Omental fat pad (tissue), 4 donors: Measurements from ENCODE around the gene PRKX. TPM values are rescaled to one million over a fixed set of nuclear protein-coding genes. Genes with fewer than 3 reads are reported as not detected.

ENCODE experiments used
- ATAC-seq: fragments of 150-250 bp; one replicate; pipeline ENCODE4 v1.9.1; 2016; ENCODE audit warnings: mild to moderate bottlenecking, moderate library complexity; ENCODE audit not compliant: low FRiP score
- DNase-seq: peaks from one replicate; pipeline ENCODE4 v3.0.0-alpha.2; 2019; ENCODE audit warnings: low spot score
- total RNA-seq, 4 donors: library from RNA; depleted of rRNA; stranded (reverse); fragments of >200 nt; gene quantifications; one replicate each; pipeline ENCODE4 v1.1.0, GENCODE V29; 2016
- TF ChIP-seq, protein P1 (sequence below), 3 donors: fragments of 450-650 bp; IDR thresholded peaks; one replicate each; pipeline ENCODE4 v1.5.1; 2016 to 2017; ENCODE audit warnings: antibody characterized with exemption in 3 of 3, mild to moderate bottlenecking in 3 of 3, moderate library complexity in 2 of 3

PRKX gene
- total RNA-seq, 4 donors from 2014 or later: 8.9 to 31.4 (median 17.5) TPM

- no peak for DNase-seq
- TF ChIP-seq, protein P1, sequence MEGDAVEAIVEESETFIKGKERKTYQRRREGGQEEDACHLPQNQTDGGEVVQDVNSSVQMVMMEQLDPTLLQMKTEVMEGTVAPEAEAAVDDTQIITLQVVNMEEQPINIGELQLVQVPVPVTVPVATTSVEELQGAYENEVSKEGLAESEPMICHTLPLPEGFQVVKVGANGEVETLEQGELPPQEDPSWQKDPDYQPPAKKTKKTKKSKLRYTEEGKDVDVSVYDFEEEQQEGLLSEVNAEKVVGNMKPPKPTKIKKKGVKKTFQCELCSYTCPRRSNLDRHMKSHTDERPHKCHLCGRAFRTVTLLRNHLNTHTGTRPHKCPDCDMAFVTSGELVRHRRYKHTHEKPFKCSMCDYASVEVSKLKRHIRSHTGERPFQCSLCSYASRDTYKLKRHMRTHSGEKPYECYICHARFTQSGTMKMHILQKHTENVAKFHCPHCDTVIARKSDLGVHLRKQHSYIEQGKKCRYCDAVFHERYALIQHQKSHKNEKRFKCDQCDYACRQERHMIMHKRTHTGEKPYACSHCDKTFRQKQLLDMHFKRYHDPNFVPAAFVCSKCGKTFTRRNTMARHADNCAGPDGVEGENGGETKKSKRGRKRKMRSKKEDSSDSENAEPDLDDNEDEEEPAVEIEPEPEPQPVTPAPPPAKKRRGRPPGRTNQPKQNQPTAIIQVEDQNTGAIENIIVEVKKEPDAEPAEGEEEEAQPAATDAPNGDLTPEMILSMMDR (IDR thresholded peaks at IDR 0.05): no peak
- ATAC-seq: no peak
Measured at GRCh38 chrX:3599802-3600430, 113.5 kb downstream of the PRKX start.

- TF ChIP-seq, protein P1 (IDR thresholded peaks at IDR 0.05): no peak
- ATAC-seq (no peak), DNase-seq (no peak)
Measured at GRCh38 chrX:3598709-3599108, 114.7 kb downstream of the PRKX start.

- TF ChIP-seq, protein P1 (IDR thresholded peaks at IDR 0.05): no peak
- ATAC-seq: no peak
- DNase-seq: no peak
Measured at GRCh38 chrX:3598046-3598605, 115.3 kb downstream of the PRKX start.

DNA sequence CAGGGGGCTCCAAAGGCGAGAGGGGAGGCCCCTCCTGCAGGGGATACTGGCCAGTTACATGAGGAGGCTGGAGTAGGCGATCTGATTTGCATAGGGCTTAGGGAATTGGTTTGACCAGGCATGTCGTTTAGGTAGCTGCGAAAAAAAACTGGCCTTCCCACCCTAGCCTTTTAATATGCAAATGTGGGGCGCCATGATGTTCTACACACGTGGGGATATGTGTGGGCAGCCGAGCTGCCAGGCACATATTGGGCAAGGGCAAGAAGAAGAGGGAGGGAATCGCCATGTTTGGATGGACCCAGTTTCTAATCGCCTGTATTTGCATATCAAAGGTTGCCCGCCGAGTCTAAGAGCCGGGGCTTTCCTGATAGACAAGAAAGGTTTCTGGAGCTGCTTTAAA lies 121.3 kb downstream of the PRKX start:
- no peak for ATAC-seq
- TF ChIP-seq, protein P1 (IDR thresholded peaks at IDR 0.05): no peak
- DNase-seq: no peak

DNA sequence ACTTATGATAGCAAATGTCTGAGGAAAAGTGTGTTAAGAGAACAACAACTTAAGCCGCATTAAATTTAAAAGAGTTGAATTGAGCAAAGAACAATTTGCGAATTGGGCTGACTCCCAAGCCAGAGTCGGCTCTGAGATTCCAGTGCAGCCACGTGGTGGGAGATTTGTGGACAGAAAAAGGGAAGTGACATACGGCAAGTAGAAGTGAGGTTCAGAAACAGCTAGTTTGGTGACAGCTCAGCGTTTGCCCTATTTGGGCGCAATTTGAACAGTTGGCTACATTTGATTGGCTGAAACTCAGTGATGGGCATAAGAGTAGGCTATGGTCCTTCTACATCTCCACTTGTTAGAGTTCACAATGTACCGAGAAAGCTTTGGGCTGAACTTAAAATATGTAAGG lies 124.0 kb downstream of the PRKX start:
- DNase-seq (no peak), ATAC-seq (no peak)
- TF ChIP-seq, protein P1 (IDR thresholded peaks at IDR 0.05): no peak

DNA sequence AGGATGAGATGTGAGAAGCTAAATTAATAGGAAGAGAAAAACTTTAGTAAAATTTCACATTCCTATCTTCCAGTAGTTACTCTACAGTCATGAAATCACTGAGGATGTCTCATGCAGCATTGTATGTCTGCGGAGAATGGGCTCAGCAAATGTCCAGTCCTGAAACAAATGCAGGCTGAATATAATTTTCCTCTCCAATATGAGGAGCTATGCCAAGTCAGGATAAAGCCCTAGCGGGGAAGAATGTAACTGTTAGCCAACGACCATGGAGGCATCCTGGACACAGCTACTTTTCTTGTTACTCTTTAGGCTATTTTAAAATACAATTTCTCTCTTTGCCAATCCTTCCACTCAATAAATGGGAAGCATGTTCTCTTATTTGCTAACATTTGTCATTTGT lies 127.7 kb downstream of the PRKX start:
- ATAC-seq (no peak), DNase-seq (no peak)
- TF ChIP-seq, protein P1 (IDR thresholded peaks at IDR 0.05): no peak

DNA sequence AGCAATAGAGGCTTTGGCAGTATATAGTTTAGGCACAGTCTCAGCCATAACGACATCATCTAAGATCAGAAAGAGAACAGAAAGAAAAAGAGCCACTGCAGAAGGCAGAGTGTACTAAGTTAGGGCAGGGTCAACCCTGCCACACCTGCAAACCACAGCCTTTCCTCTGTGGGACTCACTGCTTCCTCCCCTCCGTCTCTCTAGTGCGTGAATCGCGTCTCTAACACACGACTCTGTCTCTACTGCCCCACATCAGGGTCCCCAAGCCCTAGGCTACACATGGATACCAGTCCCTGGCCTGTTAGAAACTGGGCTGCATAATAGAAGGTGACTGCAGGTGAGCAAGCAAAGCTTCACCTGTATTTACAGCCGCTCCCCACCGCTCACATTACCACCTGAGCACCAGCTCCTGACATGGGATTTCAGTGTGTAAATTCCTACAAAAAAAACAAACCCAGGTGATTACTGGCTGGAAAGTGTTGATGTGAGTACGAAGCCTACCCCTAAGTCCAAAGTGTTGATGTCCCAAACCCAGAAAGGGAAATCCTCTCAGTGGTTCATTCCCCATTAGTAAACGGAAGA lies 128.9 kb downstream of the PRKX start:
- ATAC-seq: no peak
- TF ChIP-seq, protein P1 (IDR thresholded peaks at IDR 0.05): no peak
- DNase-seq: no peak
